Trophoblast cell (in vitro differentiated cells and primary cell): ENCODE results near the gene MBTPS1.

Experiments
- DNase-seq, 2 donors: peaks; one replicate each; pipeline ENCODE4 v3.0.0-alpha.2; 2016
- H2AFZ ChIP-seq: 2 replicates; pipeline ENCODE4 v1.6.1; 2013; ENCODE audit warnings: low read length, moderate library complexity, mild to moderate bottlenecking; ENCODE audit not compliant: insufficient read depth, poor library complexity
- H2AK5ac ChIP-seq: 2 replicates; pipeline ENCODE4 v1.6.1; 2013; ENCODE audit warnings: mild to moderate bottlenecking, low read length
- H2BK120ac ChIP-seq: 2 replicates; pipeline ENCODE4 v1.6.1; 2013; ENCODE audit warnings: low read length, mild to moderate bottlenecking, moderate library complexity; ENCODE audit not compliant: insufficient read depth, poor library complexity
- H2BK12ac ChIP-seq: 2 replicates; pipeline ENCODE4 v1.6.1; 2013; ENCODE audit warnings: mild to moderate bottlenecking, low read length, moderate library complexity
- H2BK5ac ChIP-seq: 2 replicates; pipeline ENCODE4 v1.6.1; 2013; ENCODE audit warnings: low read length, low read depth, moderate library complexity, mild to moderate bottlenecking; ENCODE audit not compliant: poor library complexity
- H3K14ac ChIP-seq: 2 replicates; pipeline ENCODE4 v1.6.1; 2013; ENCODE audit warnings: mild to moderate bottlenecking, low read length
- H3K18ac ChIP-seq: 2 replicates; pipeline ENCODE4 v1.6.1; 2013; ENCODE audit warnings: mild to moderate bottlenecking, low read length
- H3K23ac ChIP-seq: 2 replicates; pipeline ENCODE4 v1.6.1; 2013; ENCODE audit warnings: low read length
- H3K27ac ChIP-seq: 2 replicates; pipeline ENCODE4 v1.5.1; 2013; ENCODE audit warnings: low read depth, mild to moderate bottlenecking, inconsistent platforms, low read length, moderate library complexity
- H3K27me3 ChIP-seq: 2 replicates; pipeline ENCODE4 v1.6.1; 2013; ENCODE audit warnings: inconsistent platforms, mild to moderate bottlenecking, low read length, moderate library complexity; ENCODE audit not compliant: insufficient read depth
- H3K36me3 ChIP-seq, 2 experiments: 1 replicate in 1 of 2; 2 replicates in 1 of 2; pipeline ENCODE4 v1.6.1; 2013; ENCODE audit warnings: low read length in 2 of 2, mild to moderate bottlenecking in 2 of 2, moderate library complexity in 1 of 2; ENCODE audit not compliant: insufficient read depth in 2 of 2, control insufficient read depth in 1 of 2
- H3K4ac ChIP-seq: 2 replicates; pipeline ENCODE4 v1.6.1; 2013; ENCODE audit warnings: low read depth, mild to moderate bottlenecking, low read length, moderate library complexity
- H3K4me1 ChIP-seq, 2 experiments: 1 replicate in 1 of 2; 2 replicates in 1 of 2; pipeline ENCODE4 v1.6.1; 2013; ENCODE audit warnings: low read length in 2 of 2, mild to moderate bottlenecking in 2 of 2, moderate library complexity in 1 of 2; ENCODE audit not compliant: insufficient read depth in 2 of 2, control insufficient read depth in 1 of 2
- H3K4me2 ChIP-seq: 2 replicates; pipeline ENCODE4 v1.6.1; 2013; ENCODE audit warnings: inconsistent platforms, mild to moderate bottlenecking, low read length, moderate library complexity
- H3K4me3 ChIP-seq: 2 replicates; pipeline ENCODE4 v1.5.1; 2013; ENCODE audit warnings: mild to moderate bottlenecking, low read depth, low read length, inconsistent platforms
- H3K79me1 ChIP-seq: one replicate; pipeline ENCODE4 v1.6.1; 2013; ENCODE audit warnings: low read length
- H3K79me2 ChIP-seq: 2 replicates; pipeline ENCODE4 v1.6.1; 2013; ENCODE audit warnings: low read length, mild to moderate bottlenecking; ENCODE audit not compliant: control insufficient read depth, insufficient read depth, poor library complexity
- H3K9ac ChIP-seq: 2 replicates; pipeline ENCODE4 v1.6.1; 2013; ENCODE audit warnings: mild to moderate bottlenecking, low read length
- H3K9me3 ChIP-seq: 2 replicates; pipeline ENCODE4 v1.6.1; 2013; ENCODE audit warnings: low read depth, mild to moderate bottlenecking, control low read depth, inconsistent platforms, low read length; ENCODE audit not compliant: insufficient read depth
- H4K12ac ChIP-seq: 2 replicates; pipeline ENCODE4 v1.6.1; 2013; ENCODE audit warnings: low read depth, mild to moderate bottlenecking, low read length, moderate library complexity
- H4K8ac ChIP-seq: 2 replicates; pipeline ENCODE4 v1.6.1; 2013; ENCODE audit warnings: low read depth, mild to moderate bottlenecking, low read length, moderate library complexity
- H4K91ac ChIP-seq: one replicate; pipeline ENCODE4 v1.6.1; 2013; ENCODE audit warnings: low read depth, mild to moderate bottlenecking, low read length, moderate library complexity
- WGBS: extraction: QIAGEN DNeasy Blood & Tissue Kit; methylation state at CpG from one replicate; pipeline ENCODE4 v1.1.7; 2013; ENCODE audit warnings: missing lambda C conversion rate; ENCODE audit not compliant: insufficient read length, insufficient coverage; ENCODE audit errors: extremely low coverage; 5-methylcytosine and 5-hydroxymethylcytosine counted together

MBTPS1 gene

DNA sequence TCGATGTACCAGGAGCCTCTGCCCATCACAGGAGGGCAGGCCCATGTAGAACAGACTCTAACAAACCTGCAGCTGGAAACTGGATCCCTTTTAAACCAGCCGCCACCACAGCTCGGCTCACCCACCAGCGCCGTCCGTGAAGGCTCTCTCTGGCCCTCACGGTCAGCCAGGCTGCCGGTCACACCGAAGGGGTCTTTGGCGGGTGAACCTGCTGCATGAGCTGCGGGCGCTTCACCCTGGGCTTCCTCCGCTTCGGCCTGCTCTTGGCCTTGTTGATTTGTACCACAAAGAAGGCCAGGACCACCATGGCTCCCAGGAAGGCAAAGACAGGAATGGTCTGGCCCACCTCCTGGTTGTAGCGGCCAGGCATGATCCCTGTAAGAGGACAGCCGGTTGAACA, 62.5 kb downstream of the MBTPS1 start:
- no peak overlapping the region for H2BK5ac ChIP-seq
- no peak overlapping the region for H3K4ac ChIP-seq
- no peak overlapping the region for H3K23ac ChIP-seq
- no peak for DNase-seq
- peaks cover 0 to 6% of the 10 kb centered on the region in 2 experiments for H3K4me1 ChIP-seq
- H3K4me3 ChIP-seq, result no peak overlapping the region
- no peak overlapping the region for H4K8ac ChIP-seq
- no CpG with 5 or more reads among the region's 16 CpGs for WGBS
- H3K36me3 ChIP-seq, result peaks cover 55 to 58% of the 10 kb centered on the region in 2 experiments
- no peaks in the 10 kb centered on the region for H3K27me3 ChIP-seq
- no peak overlapping the region for H3K27ac ChIP-seq
- no peaks in the 10 kb centered on the region for H3K9me3 ChIP-seq
- H4K12ac ChIP-seq, result no peak overlapping the region
- no peak overlapping the region for H3K18ac ChIP-seq
- H2BK12ac ChIP-seq, result no peak overlapping the region
- no peak overlapping the region for H2AFZ ChIP-seq
- H4K91ac ChIP-seq, result no peak overlapping the region
- H3K79me1 ChIP-seq, result no peaks in the 10 kb centered on the region
- no peak overlapping the region for H3K9ac ChIP-seq
- H3K4me2 ChIP-seq, result no peak overlapping the region
- H3K14ac ChIP-seq, result no peak overlapping the region
- H2AK5ac ChIP-seq, result no peak overlapping the region
- no peak overlapping the region for H2BK120ac ChIP-seq
- H3K79me2 ChIP-seq, result no peaks in the 10 kb centered on the region

DNA sequence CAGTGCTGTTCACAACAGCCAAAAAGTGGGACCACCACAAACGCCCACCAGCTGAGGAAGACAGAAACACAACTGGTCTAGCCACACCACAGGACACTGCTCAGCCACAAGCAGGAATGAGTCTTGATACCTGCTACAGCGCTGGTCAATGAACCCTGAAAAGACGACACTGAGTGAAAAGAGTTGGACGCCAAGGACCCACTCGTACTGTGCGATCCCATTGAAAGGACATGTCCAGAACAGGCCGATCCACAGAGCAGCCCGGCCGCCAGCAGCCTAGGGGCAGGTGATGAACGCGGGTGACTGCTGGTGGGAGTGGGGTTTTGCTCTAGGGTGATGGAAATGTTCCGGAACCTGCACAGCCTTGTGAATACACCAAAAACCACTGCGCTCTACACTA, 63.5 kb downstream of the MBTPS1 start:
- no peak overlapping the region for H2BK5ac ChIP-seq
- H4K12ac ChIP-seq, result no peak overlapping the region
- H3K14ac ChIP-seq, result no peak overlapping the region
- no peak overlapping the region for H2BK120ac ChIP-seq
- H2AK5ac ChIP-seq, result no peak overlapping the region
- no peak overlapping the region for H3K18ac ChIP-seq
- H3K4ac ChIP-seq, result no peak overlapping the region
- H3K9me3 ChIP-seq, result no peaks in the 10 kb centered on the region
- H3K23ac ChIP-seq, result no peak overlapping the region
- H3K4me2 ChIP-seq, result no peak overlapping the region
- DNase-seq, result no peak
- H3K9ac ChIP-seq, result no peak overlapping the region
- no peak overlapping the region for H4K8ac ChIP-seq
- H3K4me3 ChIP-seq, result no peak overlapping the region
- H3K79me2 ChIP-seq, result no peaks in the 10 kb centered on the region
- no peak overlapping the region for H2BK12ac ChIP-seq
- no CpG with 5 or more reads among the region's 13 CpGs for WGBS
- no peak overlapping the region for H4K91ac ChIP-seq
- no peaks in the 10 kb centered on the region for H3K79me1 ChIP-seq
- no peak overlapping the region for H3K27ac ChIP-seq
- no peaks in the 10 kb centered on the region for H3K27me3 ChIP-seq
- peaks cover 0 to 6% of the 10 kb centered on the region in 2 experiments for H3K4me1 ChIP-seq
- peaks cover 52% of the 10 kb centered on the region in 2 experiments for H3K36me3 ChIP-seq
- H2AFZ ChIP-seq, result no peak overlapping the region

DNA sequence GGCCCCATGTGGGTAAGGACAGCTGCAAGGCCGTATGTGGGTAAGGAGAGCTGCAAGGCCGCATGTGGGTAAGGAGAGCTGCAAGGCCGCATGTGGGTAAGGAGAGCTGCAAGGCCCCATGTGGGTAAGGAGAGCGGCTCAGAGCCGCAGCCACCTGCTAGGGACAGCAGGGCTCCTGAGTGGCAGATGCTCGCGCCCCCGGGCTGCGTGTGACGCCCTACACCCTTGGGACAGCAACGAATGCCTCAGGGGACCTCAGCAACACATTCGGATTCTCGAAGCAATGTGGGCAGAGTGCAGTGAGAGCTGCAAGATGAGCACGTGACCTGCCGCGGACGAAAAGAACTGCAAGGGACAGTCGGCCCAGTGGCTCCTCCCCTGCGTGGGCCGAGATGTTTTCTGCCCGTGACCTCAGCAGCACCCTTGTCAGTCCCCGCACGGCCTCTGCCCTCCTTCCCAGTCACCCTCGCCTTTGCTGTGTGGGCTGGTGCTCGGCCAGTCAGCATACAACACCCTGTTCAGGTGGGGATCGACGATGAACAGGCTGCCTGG, 64.6 kb downstream of the MBTPS1 start:
- Histone ChIP-seq H4K91ac (no peak overlapping the region), H3K14ac (no peak overlapping the region), H2BK120ac (no peak overlapping the region), H3K4ac (no peak overlapping the region), H3K4me1 (peaks cover 0 to 6% of the 10 kb centered on the region in 2 experiments), H3K9me3 (no peaks in the 10 kb centered on the region), H2BK5ac (no peak overlapping the region), H3K4me3 (no peak overlapping the region), H3K79me2 (no peaks in the 10 kb centered on the region), H2AK5ac (no peak overlapping the region), H3K23ac (no peak overlapping the region), H3K18ac (no peak overlapping the region), H4K12ac (no peak overlapping the region), H3K27me3 (no peaks in the 10 kb centered on the region), H2AFZ (no peak overlapping the region), H2BK12ac (no peak overlapping the region), H3K79me1 (no peaks in the 10 kb centered on the region), H3K36me3 (peaks cover 46% of the 10 kb centered on the region in 2 experiments), H3K27ac (no peak overlapping the region), H3K4me2 (no peak overlapping the region), H4K8ac (no peak overlapping the region), H3K9ac (no peak overlapping the region)
- no peak for DNase-seq
- no CpG with 5 or more reads among the region's 27 CpGs for WGBS

DNA sequence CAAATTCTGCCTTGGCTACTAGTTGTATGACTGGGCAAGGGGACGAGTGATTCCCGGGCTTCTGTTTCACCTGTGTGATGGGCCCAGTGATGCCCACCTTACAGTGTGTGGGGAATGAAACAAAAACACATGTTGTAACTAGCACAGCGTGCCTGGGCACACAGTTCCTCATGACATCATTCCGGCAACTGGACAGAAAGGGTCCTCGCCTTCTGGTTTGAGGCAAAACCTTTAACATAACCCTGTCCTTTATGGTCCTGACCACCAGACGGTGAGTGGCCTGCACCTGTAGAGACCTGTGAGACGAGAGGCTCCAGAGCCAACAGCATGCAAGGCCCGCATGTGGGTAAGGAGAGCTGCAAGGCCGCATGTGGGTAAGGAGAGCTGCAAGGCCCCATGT, 66.4 kb downstream of the MBTPS1 start:
- H2BK5ac ChIP-seq, result no peak overlapping the region
- no peak overlapping the region for H3K4ac ChIP-seq
- H3K79me1 ChIP-seq, result no peaks in the 10 kb centered on the region
- WGBS, result no CpG with 5 or more reads among the region's 9 CpGs
- H2AK5ac ChIP-seq, result no peak overlapping the region
- H3K9ac ChIP-seq, result no peak overlapping the region
- H4K91ac ChIP-seq, result no peak overlapping the region
- H3K27me3 ChIP-seq, result no peaks in the 10 kb centered on the region
- no peak overlapping the region for H2BK120ac ChIP-seq
- H3K4me1 ChIP-seq, result peaks cover 0 to under 1% of the 10 kb centered on the region in 2 experiments
- no peak overlapping the region for H2AFZ ChIP-seq
- DNase-seq, result no peak
- H3K36me3 ChIP-seq, result peaks cover 37 to 42% of the 10 kb centered on the region in 2 experiments
- no peak overlapping the region for H4K8ac ChIP-seq
- H4K12ac ChIP-seq, result no peak overlapping the region
- H3K23ac ChIP-seq, result no peak overlapping the region
- H3K27ac ChIP-seq, result no peak overlapping the region
- no peak overlapping the region for H3K14ac ChIP-seq
- H3K9me3 ChIP-seq, result no peaks in the 10 kb centered on the region
- H3K79me2 ChIP-seq, result no peaks in the 10 kb centered on the region
- H3K4me3 ChIP-seq, result no peak overlapping the region
- no peak overlapping the region for H2BK12ac ChIP-seq
- H3K18ac ChIP-seq, result no peak overlapping the region
- H3K4me2 ChIP-seq, result no peak overlapping the region
